ENCODE results near the gene NRF1.

The NRF1 gene

DNA sequence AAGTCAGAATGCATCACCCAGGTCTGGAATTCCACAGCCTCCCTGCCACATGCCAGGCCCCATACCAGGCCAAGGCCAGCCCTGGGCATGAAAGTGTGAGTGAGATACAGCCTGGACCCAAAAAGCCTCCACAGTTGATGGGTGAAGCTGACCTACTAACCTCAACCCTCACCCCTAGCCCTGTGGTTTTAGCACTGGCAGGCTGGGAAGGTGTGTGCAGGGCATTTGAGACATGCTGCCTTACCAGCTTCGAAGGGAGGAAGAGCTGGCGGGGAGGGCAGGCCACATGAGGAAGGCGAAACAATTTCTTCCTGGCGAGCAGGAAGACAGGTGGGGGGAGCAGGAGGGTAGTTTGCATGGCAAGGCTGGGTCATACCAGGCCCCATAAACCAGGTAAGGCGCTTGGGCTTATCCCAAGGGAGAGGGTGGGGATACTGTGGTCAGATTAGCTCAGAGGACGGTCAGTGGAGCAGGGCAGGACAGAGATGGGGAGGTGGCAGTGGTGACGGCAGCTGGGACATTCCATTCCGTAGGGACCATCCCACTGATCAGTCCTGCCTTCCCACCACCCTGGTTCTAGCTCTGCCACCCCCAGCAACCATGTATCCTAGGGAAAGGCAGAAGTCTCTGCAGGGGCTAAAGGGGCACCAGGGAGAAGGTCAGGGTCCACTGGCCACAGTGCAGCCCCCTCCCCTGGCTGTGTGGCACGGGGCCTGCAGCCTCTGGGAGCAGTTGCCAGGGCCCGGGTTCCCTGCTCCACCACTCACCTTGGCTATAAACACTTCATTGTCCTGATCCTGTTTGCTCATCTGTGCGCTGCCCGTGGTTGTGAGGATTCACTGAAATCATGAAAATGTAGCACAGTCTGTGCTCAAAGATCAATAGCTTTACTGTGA lies 155.8 kb downstream of the NRF1 start:
- DNase-seq (ENCODE audit: low read depth), result no peak
- TF ChIP-seq, protein P1, sequence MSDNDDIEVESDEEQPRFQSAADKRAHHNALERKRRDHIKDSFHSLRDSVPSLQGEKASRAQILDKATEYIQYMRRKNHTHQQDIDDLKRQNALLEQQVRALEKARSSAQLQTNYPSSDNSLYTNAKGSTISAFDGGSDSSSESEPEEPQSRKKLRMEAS (IDR thresholded peaks at IDR 0.05; ENCODE audit: low read depth, low read length), result no peak
- TF ChIP-seq POLR2A (IDR thresholded peaks at IDR 0.05; ENCODE audit: extremely low read depth, insufficient read length) (no peak), MYC (IDR thresholded peaks at IDR 0.05; ENCODE audit: low read depth, low read length) (no peak)
- TF ChIP-seq, protein P2, sequence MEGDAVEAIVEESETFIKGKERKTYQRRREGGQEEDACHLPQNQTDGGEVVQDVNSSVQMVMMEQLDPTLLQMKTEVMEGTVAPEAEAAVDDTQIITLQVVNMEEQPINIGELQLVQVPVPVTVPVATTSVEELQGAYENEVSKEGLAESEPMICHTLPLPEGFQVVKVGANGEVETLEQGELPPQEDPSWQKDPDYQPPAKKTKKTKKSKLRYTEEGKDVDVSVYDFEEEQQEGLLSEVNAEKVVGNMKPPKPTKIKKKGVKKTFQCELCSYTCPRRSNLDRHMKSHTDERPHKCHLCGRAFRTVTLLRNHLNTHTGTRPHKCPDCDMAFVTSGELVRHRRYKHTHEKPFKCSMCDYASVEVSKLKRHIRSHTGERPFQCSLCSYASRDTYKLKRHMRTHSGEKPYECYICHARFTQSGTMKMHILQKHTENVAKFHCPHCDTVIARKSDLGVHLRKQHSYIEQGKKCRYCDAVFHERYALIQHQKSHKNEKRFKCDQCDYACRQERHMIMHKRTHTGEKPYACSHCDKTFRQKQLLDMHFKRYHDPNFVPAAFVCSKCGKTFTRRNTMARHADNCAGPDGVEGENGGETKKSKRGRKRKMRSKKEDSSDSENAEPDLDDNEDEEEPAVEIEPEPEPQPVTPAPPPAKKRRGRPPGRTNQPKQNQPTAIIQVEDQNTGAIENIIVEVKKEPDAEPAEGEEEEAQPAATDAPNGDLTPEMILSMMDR (IDR thresholded peaks at IDR 0.05; ENCODE audit: low read depth, low read length), result no peak
- H3K4me3 ChIP-seq (ENCODE audit: low read depth, low read length), result no peak overlapping the region

DNA sequence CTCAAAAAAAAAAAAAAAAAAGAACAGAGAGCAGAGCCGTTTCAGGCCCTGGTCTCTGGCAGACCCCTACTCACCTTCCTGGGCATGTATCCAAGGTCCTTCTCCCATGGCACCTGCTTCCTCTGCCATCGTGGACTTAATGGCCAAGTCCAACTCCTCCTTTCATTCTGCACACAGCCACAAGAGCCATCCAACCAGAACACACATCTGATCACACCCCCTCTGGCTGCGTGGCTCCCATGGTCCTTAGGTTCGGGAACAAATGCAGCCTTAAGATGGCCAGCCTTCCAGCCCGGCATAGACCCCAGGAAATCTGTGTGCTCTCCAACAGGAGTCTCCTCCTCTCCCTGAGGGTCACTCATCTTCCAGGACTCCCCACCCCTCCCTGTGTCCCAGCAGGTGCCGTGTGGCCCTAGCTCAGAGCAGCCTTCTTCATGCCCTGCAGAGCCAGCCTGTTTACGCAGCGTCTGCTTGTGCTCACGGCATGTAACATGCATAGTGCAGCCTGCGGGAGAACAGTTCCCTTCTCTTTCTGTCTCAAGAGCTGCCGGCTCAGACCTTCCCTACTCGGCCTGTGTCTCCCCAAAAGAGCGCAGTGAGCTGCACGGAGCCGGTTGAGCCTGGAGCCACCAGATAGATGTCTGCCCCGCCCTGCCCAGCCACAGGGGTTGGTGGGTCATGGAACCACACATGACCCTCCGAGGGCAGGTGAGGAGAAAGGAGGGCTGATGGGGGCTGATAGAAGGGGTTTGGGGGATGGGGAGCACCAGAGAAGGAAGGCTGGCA lies 157.3 kb downstream of the NRF1 start:
- DNase-seq (ENCODE audit: low read depth), result no peak
- no peak overlapping the region for H3K4me3 ChIP-seq (ENCODE audit: low read depth, low read length)
- TF ChIP-seq, protein P1 (IDR thresholded peaks at IDR 0.05; ENCODE audit: low read depth, low read length), result no peak
- TF ChIP-seq POLR2A (IDR thresholded peaks at IDR 0.05; ENCODE audit: extremely low read depth, insufficient read length) (no peak), MYC (IDR thresholded peaks at IDR 0.05; ENCODE audit: low read depth, low read length) (no peak)
- TF ChIP-seq, protein P2 (IDR thresholded peaks at IDR 0.05; ENCODE audit: low read depth, low read length), result no peak

DNA sequence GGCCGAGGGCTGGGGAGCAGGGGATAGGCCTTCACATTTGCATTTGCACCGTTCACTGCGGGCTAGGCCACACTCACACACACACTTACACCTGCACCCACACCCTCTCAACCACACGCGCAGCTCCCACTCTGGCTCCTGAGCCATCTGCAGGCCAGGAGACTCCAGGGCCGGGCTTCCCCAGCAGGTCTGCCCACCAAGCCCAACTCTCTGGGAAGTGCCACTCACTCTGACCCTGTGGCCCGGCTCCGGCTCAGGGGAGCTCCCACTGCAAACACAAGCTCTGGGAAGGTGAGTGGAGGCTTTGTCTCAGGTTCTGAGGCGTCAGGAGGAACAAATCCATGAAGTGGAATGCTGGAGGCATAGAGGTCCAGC lies 157.9 kb downstream of the NRF1 start:
- TF ChIP-seq, protein P1 (IDR thresholded peaks at IDR 0.05; ENCODE audit: low read depth, low read length), result no peak
- TF ChIP-seq, protein P2 (IDR thresholded peaks at IDR 0.05; ENCODE audit: low read depth, low read length), result no peak
- no peak for TF ChIP-seq MYC (IDR thresholded peaks at IDR 0.05; ENCODE audit: low read depth, low read length)
- no peak for TF ChIP-seq POLR2A (IDR thresholded peaks at IDR 0.05; ENCODE audit: extremely low read depth, insufficient read length)
- no peak overlapping the region for H3K4me3 ChIP-seq (ENCODE audit: low read depth, low read length)
- no peak for DNase-seq (ENCODE audit: low read depth)

DNA sequence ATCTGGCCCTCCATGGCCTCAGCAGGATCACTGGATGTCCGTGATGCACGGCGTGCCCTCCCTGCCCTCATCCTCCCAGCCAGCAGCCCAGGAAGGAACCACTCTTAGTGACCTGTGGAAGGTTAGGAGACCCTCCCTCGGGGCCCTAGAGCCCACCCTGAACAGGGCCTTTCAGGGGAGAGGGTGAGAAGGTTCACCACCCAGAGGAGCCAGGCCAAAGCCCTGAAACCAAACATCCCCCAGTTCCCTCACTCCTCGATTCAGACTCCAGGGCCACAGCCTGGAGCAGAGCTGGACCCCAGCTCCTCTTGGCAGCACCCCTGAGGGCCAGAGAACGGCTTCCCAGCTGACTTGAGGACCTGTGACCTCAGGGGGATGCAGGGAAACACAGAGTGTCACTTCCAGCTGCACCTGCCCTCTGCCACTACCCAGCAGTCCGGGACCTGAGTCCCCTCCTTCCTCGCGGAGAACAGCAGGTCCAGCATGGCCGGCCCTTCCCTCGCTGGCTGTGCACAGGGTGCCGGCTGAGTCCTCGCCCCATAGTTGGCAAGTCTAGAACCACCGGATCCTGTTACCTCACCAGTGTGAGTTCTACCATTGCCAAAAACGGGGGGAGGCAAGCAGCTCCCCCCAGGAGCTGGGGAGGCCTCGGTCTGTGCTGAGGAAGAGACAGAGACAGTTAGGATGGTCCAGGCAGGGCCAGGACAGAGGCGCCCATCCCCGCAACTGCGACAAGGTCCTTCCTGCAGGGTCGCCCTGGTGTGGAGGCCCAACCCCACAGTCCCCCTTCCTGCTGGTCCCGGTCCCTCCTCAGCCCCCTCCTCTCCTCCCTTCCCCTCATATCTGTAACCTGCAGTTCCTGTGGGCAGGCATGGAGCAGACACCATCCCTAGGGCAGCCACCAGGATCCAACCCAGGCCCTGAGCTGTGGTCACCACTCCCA lies 158.6 kb downstream of the NRF1 start:
- H3K4me3 ChIP-seq (ENCODE audit: low read depth, low read length), result no peak overlapping the region
- TF ChIP-seq, protein P2 (IDR thresholded peaks at IDR 0.05; ENCODE audit: low read depth, low read length), result no peak
- TF ChIP-seq POLR2A (IDR thresholded peaks at IDR 0.05; ENCODE audit: extremely low read depth, insufficient read length) (no peak), MYC (IDR thresholded peaks at IDR 0.05; ENCODE audit: low read depth, low read length) (no peak)
- TF ChIP-seq, protein P1 (IDR thresholded peaks at IDR 0.05; ENCODE audit: low read depth, low read length), result no peak
- DNase-seq (ENCODE audit: low read depth), result no peak
